Right lobe of liver (tissue), 6 donors: ENCODE data around the gene THOC7. TPM values are rescaled to one million over a fixed set of nuclear protein-coding genes. Genes with fewer than 3 reads are reported as not detected.

Experiments
- ATAC-seq, 4 donors: fragments of 200-7000 bp; cut with Tn5 transposase; one replicate each; pipeline ENCODE4 v1.9.1; 2020; ENCODE audit warnings: mild to moderate bottlenecking in 4 of 4, moderate library complexity in 4 of 4
- DNase-seq, 3 donors: peaks; one replicate each; pipeline ENCODE4 v3.0.0-alpha.2; 2020
- H3K27ac ChIP-seq, 3 donors: fragments of 200-600 bp; one replicate each; pipeline ENCODE4 v1.8.0; 2022
- H3K27me3 ChIP-seq, 2 donors: fragments of 200-600 bp; one replicate each; pipeline ENCODE4 v1.8.0; 2022
- H3K36me3 ChIP-seq, 4 donors: fragments of 200-600 bp; sonication (generic) in 1 of 4; one replicate each; pipeline versions ENCODE4 v1.5.1 to v1.8.0; 2017 to 2022; ENCODE audit warnings: control low read depth in 1 of 4
- H3K4me1 ChIP-seq, 4 donors: fragments of 200-600 bp; sonication (generic) in 1 of 4; one replicate each; pipeline versions ENCODE4 v1.5.1 to v1.8.0; 2017 to 2022; ENCODE audit warnings: control low read depth in 1 of 4
- H3K4me3 ChIP-seq, 3 donors: fragments of 200-600 bp; one replicate each; pipeline ENCODE4 v1.8.0; 2022
- H3K9me3 ChIP-seq, 4 donors: fragments of 200-600 bp; sonication (generic) in 1 of 4; one replicate each; pipeline versions ENCODE4 v1.5.1 to v1.8.0; 2017 to 2022; ENCODE audit warnings: control low read depth in 1 of 4
- POLR2A ChIP-seq: fragments of 450-650 bp; IDR thresholded peaks from one replicate; pipeline ENCODE4 v1.6.1; 2017; ENCODE audit warnings: antibody characterized with exemption, mild to moderate bottlenecking
- WGBS: methylation state at CpG from one replicate; pipeline ENCODE4 v1.1.6; 2018; ENCODE audit warnings: low coverage, low lambda C conversion rate; ENCODE audit not compliant: insufficient coverage; ENCODE audit errors: missing lambda C conversion rate; 5-methylcytosine and 5-hydroxymethylcytosine counted together
- intact Hi-C, 2 donors: fragments of 100-400 bp; cut with DNase I; formaldehyde crosslinking; loops; one replicate each; pipeline versions ENCODE4 v1.11.2 to v1.14.1; 2022
- total RNA-seq, 6 experiments: library from RNA; depleted of rRNA in 2 of 6; stranded (reverse); fragments of >200 nt in 2 of 6; fragmentation: NEBNext Ultra II Directional in 3 of 6; extraction: Animal tissue kit (Norgen Biotek cat#: 25700) in 3 of 6; gene quantifications; one replicate each; pipeline versions ENCODE4 v1.1.0 to v1.2.4, GENCODE V29; 2016 to 2023
- TF ChIP-seq, protein P1 (sequence below), 4 donors: fragments of 200-600 bp in 3 of 4; fragments of 450-650 bp in 1 of 4; IDR thresholded peaks; one replicate each; pipeline versions ENCODE4 v1.5.1 to v1.8.0; 2016 to 2022; ENCODE audit warnings: antibody characterized with exemption in 4 of 4, mild to moderate bottlenecking in 2 of 4
- donor health status: DM: no; HTN: yes; CAD: no.
- donor health status: DM: no; HTN: no; CAD: no.
- donor health status: DM: no; HTN: no; CAD: no.
- donor health status: DM: no; HTN: yes; CAD: no.
- donor health status: DM: no; HTN: yes; CAD: no.

Gene THOC7
- total RNA-seq, 6 experiments from 2014 or later: 21.8 to 38.8 (median 28.7) TPM

DNA sequence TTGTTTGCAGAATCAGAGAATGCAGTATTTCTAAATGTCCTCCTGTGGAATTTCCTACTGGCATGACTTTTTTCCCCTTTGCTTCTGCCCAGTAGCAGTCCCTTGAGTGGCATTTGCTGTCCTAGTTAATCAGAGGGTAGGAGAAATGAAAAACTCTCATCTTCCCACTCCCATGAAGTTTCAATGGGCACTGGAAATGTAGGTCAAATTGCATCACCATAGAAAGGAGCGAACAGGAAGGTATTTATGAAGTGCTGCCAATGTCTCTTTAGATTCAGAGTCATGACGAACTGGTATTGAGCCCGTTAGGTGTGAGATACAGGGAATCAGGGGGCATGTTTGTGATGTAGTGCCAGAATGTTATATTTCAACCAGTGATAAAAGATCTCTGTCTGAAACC, 23.3 kb upstream of the THOC7 start:
- H3K27me3 ChIP-seq: no peaks in the 10 kb centered on the region
- H3K27ac ChIP-seq: no peak overlapping the region
- no peak overlapping the region for H3K4me3 ChIP-seq
- H3K36me3 ChIP-seq: no peaks in the 10 kb centered on the region
- intact Hi-C loops: no loop called here
- ATAC-seq (peak; percentile 69 to 89 (median 82)), DNase-seq (no peak)
- H3K4me1 ChIP-seq: peaks cover 0 to 12% (median 0%) of the 10 kb centered on the region in 4 donors
- WGBS: 31% methylated on average over 3 of the region's 3 CpGs
- H3K9me3 ChIP-seq: no peaks in the 10 kb centered on the region
- TF ChIP-seq, protein P1, sequence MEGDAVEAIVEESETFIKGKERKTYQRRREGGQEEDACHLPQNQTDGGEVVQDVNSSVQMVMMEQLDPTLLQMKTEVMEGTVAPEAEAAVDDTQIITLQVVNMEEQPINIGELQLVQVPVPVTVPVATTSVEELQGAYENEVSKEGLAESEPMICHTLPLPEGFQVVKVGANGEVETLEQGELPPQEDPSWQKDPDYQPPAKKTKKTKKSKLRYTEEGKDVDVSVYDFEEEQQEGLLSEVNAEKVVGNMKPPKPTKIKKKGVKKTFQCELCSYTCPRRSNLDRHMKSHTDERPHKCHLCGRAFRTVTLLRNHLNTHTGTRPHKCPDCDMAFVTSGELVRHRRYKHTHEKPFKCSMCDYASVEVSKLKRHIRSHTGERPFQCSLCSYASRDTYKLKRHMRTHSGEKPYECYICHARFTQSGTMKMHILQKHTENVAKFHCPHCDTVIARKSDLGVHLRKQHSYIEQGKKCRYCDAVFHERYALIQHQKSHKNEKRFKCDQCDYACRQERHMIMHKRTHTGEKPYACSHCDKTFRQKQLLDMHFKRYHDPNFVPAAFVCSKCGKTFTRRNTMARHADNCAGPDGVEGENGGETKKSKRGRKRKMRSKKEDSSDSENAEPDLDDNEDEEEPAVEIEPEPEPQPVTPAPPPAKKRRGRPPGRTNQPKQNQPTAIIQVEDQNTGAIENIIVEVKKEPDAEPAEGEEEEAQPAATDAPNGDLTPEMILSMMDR (IDR thresholded peaks at IDR 0.05): no peak
- no peak for TF ChIP-seq POLR2A

DNA sequence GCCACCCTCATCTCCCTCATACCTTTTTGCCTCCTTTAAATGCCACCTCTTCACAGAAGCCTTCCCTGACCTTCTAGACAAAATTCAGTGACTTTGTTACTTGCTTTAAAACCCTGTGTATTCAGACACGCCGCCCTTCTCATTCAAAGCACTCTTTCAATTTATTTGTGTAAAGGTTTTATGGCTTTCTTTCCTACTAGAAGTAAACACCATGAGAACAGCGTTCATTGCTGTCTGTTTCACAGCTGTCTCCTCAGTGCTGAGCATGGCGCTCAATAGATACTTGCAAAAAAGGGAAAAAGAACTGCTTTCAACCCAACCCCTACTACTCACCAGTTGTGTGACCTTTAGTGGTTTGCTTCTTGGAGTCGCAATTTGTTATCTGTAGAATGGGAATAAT, 17.0 kb upstream of the THOC7 start:
- no peak overlapping the region for H3K4me3 ChIP-seq
- TF ChIP-seq, protein P1 (IDR thresholded peaks at IDR 0.05): no peak
- no peak for TF ChIP-seq POLR2A
- H3K9me3 ChIP-seq: no peaks in the 10 kb centered on the region
- no peaks in the 10 kb centered on the region for H3K4me1 ChIP-seq
- no peak for ATAC-seq
- H3K36me3 ChIP-seq: no peaks in the 10 kb centered on the region
- no peak overlapping the region for H3K27ac ChIP-seq
- DNase-seq: no peak
- 90% methylated on average over 5 of the region's 5 CpGs for WGBS
- H3K27me3 ChIP-seq: no peaks in the 10 kb centered on the region
- intact Hi-C loops: no loop called here

DNA sequence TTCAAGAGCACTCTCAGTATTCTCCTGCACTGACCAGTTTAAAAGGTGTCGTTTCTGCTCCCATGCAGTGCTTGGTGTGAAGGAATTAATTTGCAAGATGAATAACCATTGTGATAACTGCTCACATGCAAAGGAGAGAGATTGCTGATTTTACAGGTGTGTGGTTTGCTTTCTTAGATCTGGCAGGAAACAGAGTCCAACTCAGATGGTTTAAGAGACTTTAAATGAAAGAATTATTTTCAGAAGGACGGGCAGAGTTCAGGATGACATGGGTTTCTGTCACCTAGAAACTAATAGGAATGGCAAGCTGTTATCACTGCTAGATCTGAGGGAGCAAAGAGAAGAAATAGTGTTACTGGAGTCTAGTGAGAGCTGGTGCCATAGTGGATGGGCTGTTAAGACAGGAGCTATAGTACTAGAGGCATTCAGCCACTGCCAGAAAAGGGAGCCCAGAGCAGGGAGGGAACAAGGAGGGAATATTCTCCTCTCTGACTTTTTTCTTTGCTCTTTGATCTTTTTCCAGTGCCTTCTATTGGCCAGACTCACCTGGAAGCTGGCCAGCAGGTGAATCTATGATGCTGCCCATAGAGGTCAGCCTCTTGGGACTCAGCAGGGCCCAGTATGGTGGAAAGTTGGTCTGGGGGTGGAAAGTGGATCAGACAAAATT, 14.9 kb upstream of the THOC7 start:
- no peak for TF ChIP-seq POLR2A
- TF ChIP-seq, protein P1 (IDR thresholded peaks at IDR 0.05): no peak
- Histone ChIP-seq H3K27me3 (no peaks in the 10 kb centered on the region), H3K9me3 (no peaks in the 10 kb centered on the region), H3K4me1 (no peaks in the 10 kb centered on the region), H3K27ac (no peak overlapping the region), H3K4me3 (no peak overlapping the region), H3K36me3 (no peaks in the 10 kb centered on the region)
- peak; percentile 36 to 49 (median 40) for ATAC-seq
- intact Hi-C loops: no loop called here
- DNase-seq: peak in 1 of 3 donors; percentile 26
- WGBS: 70% methylated on average over 2 of the region's 2 CpGs

DNA sequence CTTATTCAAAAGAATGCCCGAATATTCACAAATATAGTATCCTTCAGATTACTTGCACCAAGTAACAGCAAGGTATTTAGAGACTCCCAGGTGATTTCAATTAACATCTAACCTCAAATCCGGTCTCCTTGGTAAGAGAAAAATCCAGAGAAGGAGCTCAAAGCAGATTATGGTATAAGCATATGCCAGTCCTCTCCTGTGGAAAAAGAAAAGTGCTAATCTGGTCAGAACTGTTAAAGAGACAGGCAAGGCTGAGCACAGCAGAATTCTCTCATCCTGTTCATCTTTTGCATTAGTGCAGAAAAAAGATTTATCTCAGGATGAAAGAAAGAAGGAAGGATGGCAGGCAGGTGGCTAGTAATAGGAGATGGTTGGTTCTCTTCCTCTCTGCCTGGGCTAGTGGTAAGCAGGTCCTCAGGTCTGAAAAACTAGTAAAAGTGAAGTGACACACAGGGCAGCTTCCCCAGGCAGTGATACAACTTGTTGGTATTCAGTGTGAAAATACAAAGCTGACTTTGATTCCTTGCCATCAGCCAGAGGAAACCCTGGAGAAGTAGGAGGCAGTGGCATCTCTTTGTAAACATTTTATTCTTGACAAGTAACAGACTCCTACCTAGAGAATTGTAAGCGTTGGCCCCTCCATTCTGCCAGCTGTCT, 14.3 kb upstream of the THOC7 start:
- H3K4me3 ChIP-seq: no peak overlapping the region
- TF ChIP-seq, protein P1 (IDR thresholded peaks at IDR 0.05): no peak
- no peak for TF ChIP-seq POLR2A
- H3K27me3 ChIP-seq: no peaks in the 10 kb centered on the region
- no peaks in the 10 kb centered on the region for H3K36me3 ChIP-seq
- H3K27ac ChIP-seq: no peak overlapping the region
- DNase-seq: no peak
- no peaks in the 10 kb centered on the region for H3K9me3 ChIP-seq
- intact Hi-C loops: no loop called here
- ATAC-seq: no peak
- 82% methylated on average over 3 of the region's 3 CpGs for WGBS
- no peaks in the 10 kb centered on the region for H3K4me1 ChIP-seq
